ENCODE measurements around the gene PFKL. TPM values are rescaled to one million over a fixed set of nuclear protein-coding genes. Genes with fewer than 3 reads are reported as not detected.

The PFKL gene
- total and polyA plus RNA-seq, 8 donors, result 80.3 to 116 (median 93.5) TPM

- no peak for ATAC-seq
These were observed 41.7 kb upstream of the PFKL start for GRCh38 chr21:44258056-44258725.

GRCh38 chr21:44259082-44259705, 40.7 kb upstream of the PFKL start:
- intact Hi-C loops (cut with DNase I), result no loop called here
- no peak for TF ChIP-seq CTCF (IDR thresholded peaks at IDR 0.05)
- DNase-seq (peak in 1 of 4 donors; percentile 58), ATAC-seq (no peak)
- no peaks in the 10 kb centered on the region for H3K36me3 ChIP-seq
- peaks cover 0 to 5% of the 10 kb centered on the region in 2 donors for H3K27me3 ChIP-seq
- peaks cover 0 to 3% of the 10 kb centered on the region in 2 donors for H3K9me3 ChIP-seq
- no peak overlapping the region for H3K27ac ChIP-seq
- no peak overlapping the region for H3K4me3 ChIP-seq
- H3K4me1 ChIP-seq, result peaks cover 0 to 6% of the 10 kb centered on the region in 2 donors

More at GRCh38 chr21:44258056-44258725, 41.7 kb upstream of the PFKL start:
- Histone ChIP-seq H3K36me3 (no peaks in the 10 kb centered on the region), H3K27me3 (peaks cover 0 to 1% of the 10 kb centered on the region in 2 donors), H3K27ac (no peak overlapping the region), H3K4me1 (peaks cover 0 to 9% of the 10 kb centered on the region in 2 donors), H3K9me3 (peaks cover 0 to 3% of the 10 kb centered on the region in 2 donors), H3K4me3 (no peak overlapping the region)
- peak in 1 of 4 donors; percentile 54 for DNase-seq
- intact Hi-C loops (cut with DNase I), result no loop called here
- TF ChIP-seq CTCF (IDR thresholded peaks at IDR 0.05), result no peak

GRCh38 chr21:44260066-44260465, 39.8 kb upstream of the PFKL start:
- Histone ChIP-seq H3K9me3 (peaks cover 0 to 3% of the 10 kb centered on the region in 2 donors), H3K27me3 (peaks cover 0 to 5% of the 10 kb centered on the region in 2 donors), H3K4me3 (no peak overlapping the region), H3K36me3 (no peaks in the 10 kb centered on the region), H3K4me1 (no peaks in the 10 kb centered on the region), H3K27ac (no peak overlapping the region)
- ATAC-seq (no peak), DNase-seq (no peak)
- no peak for TF ChIP-seq CTCF (IDR thresholded peaks at IDR 0.05)
- intact Hi-C loops (cut with DNase I), result no loop called here

GRCh38 chr21:44260791-44261631, 38.8 kb upstream of the PFKL start:
- no peak for TF ChIP-seq CTCF (IDR thresholded peaks at IDR 0.05)
- no peaks in the 10 kb centered on the region for H3K4me1 ChIP-seq
- ATAC-seq (no peak), DNase-seq (peak in 1 of 4 donors; percentile 68)
- intact Hi-C loops (cut with DNase I), result no loop called here
- peaks cover 0 to 5% of the 10 kb centered on the region in 2 donors for H3K27me3 ChIP-seq
- H3K4me3 ChIP-seq, result no peak overlapping the region
- no peaks in the 10 kb centered on the region for H3K36me3 ChIP-seq
- peaks cover 0 to 3% of the 10 kb centered on the region in 2 donors for H3K9me3 ChIP-seq
- H3K27ac ChIP-seq, result no peak overlapping the region

All from left lung (tissue), 10 donors.